ENCODE data around the gene GDPD5.

The GDPD5 gene

DNA sequence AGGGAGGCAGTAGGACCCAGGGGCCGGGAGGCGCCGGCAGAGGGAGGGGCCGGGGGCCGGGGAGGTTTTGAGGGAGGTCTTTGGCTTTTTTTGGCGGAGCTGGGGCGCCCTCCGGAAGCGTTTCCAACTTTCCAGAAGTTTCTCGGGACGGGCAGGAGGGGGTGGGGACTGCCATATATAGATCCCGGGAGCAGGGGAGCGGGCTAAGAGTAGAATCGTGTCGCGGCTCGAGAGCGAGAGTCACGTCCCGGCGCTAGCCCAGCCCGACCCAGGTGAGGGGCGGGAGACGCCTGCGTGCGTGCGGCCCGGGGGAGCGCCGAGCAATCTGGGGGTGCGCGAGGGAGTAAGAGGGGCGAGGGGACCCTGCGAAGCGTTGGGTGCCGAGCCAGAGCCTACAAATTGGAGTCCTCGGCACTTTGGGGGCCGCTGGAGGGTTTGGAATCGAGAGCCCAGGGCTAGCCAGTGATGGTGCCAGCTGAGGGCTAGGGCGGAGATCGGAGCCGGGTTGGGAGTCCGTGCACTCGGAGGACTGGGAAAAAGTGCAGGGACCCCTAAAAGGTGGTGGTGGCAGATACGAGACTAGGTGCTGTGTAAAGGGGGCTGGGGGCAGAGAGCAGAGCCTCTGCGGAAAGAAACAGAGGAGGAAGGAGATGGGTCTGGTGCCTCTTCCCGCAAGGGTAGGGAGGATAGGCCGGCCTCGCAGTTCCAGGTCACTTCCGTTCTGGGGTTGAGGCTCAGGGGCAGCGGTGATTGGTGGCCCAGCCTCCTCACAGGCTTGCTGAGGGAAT, 36.5 kb upstream of the GDPD5 start, which contains the start of gene SERPINH1:
TSS of gene SERPINH1 (plus strand) at position 206 of the 788 bp plus-strand sequence. CDS start 4,097 bp downstream, outside the sequence.
- H2AFZ ChIP-seq (ENCODE audit: low read depth, low read length) = peak within 1 kb of the TSS; percentile 5
- peak within 1 kb of the TSS; percentile 25 to 97 for H3K14ac ChIP-seq (ENCODE audit: low read length in 2 of 2)
- no peaks in the 10 kb centered on the region for H3K9me3 ChIP-seq (ENCODE audit: control insufficient read depth, low read length)
- peak; percentile 89 for DNase-seq
- H2AK5ac ChIP-seq (ENCODE audit: low read length, severe bottlenecking) = peak within 1 kb of the TSS; percentile 99
- peak within 1 kb of the TSS; percentile 98 to 99 for H3K4ac ChIP-seq (ENCODE audit: low read depth in 1 of 2, low read length in 2 of 2)
- peaks cover 51% of the 10 kb centered on the region for H3K4me1 ChIP-seq (ENCODE audit: control insufficient read depth, insufficient read depth, low read depth, low read length)
- H2BK12ac ChIP-seq (ENCODE audit: low read length in 2 of 2) = peak within 1 kb of the TSS; percentile 51 to 89
- peak within 1 kb of the TSS; percentile 95 for H3K9ac ChIP-seq (ENCODE audit: low read length)
- peak within 1 kb of the TSS; percentile 97 for H4K8ac ChIP-seq (ENCODE audit: low read length)
- H2BK120ac ChIP-seq (ENCODE audit: low read depth, low read length) = peak within 1 kb of the TSS; percentile 93
- H3K27ac ChIP-seq (ENCODE audit: low read length, poor library complexity, severe bottlenecking) = peak within 1 kb of the TSS; percentile 99
- peak within 1 kb of the TSS; percentile 98 for H2BK5ac ChIP-seq (ENCODE audit: low read depth, low read length, poor library complexity, severe bottlenecking)
- peak within 1 kb of the TSS; percentile 82 for H3K4me2 ChIP-seq (ENCODE audit: low read length, poor library complexity, severe bottlenecking)
- H3K23ac ChIP-seq (ENCODE audit: low read length in 2 of 2) = peak within 1 kb of the TSS; percentile 20 to 95
- H4K91ac ChIP-seq (ENCODE audit: low read length) = peak within 1 kb of the TSS; percentile 99
- peaks cover 11 to 18% of the 10 kb centered on the region in 2 experiments for H3K36me3 ChIP-seq (ENCODE audit: control insufficient read depth in 1 of 2, insufficient read depth in 2 of 2, low read depth in 1 of 2, low read length in 2 of 2)
- H3K4me3 ChIP-seq (ENCODE audit: insufficient read depth in 1 of 2, low read depth in 1 of 2, low read length in 2 of 2) = peak within 1 kb of the TSS; percentile 86 to 92
- H2BK15ac ChIP-seq (ENCODE audit: low read depth, poor library complexity, severe bottlenecking) = peak within 1 kb of the TSS; percentile 99
- under 1% methylated on average over 48 of the region's 51 CpGs for WGBS
- no peaks in the 10 kb centered on the region for H3K79me1 ChIP-seq (replicated peaks; ENCODE audit: low read length, poor library complexity, severe bottlenecking)
- H3K27me3 ChIP-seq (ENCODE audit: control insufficient read depth in 1 of 2, insufficient read depth in 1 of 2, low read length in 2 of 2) = no peaks in the 10 kb centered on the region
- H3K18ac ChIP-seq (ENCODE audit: low read depth in 1 of 2, low read length in 2 of 2) = peak within 1 kb of the TSS; percentile 88 to 97

DNA sequence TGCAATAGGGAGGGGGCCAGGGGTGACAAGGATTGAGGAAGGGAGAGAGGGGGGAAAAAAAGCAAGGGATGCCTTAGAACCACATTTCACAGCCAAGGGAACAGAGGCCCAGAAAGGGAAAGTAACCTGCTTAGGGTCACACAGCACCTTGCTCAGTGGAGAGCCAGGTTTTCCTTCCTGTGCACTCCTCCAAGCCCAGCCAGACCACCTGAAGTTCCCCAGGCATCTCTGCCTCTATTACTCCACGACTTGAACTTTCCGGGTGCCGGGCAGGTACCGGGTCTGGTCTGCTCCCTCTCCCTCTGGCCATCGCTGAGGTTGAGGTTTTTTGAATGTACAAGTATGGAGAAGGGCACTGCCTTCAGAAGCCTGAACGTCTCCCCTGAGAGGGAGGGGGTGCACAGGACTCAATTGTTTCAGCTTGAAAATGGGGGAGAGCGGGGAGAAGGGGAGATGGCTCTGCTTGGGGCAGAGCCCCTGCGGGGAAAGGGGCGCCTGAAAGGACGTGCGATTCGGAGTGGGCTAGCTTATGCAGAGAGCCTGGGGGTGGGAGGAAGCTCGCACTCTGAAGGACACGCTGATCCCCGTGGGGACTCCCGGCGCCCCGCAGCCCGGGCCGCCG, 35.8 kb upstream of the GDPD5 start:
- H4K91ac ChIP-seq (ENCODE audit: low read length) = peak overlapping the region; percentile 74

DNA sequence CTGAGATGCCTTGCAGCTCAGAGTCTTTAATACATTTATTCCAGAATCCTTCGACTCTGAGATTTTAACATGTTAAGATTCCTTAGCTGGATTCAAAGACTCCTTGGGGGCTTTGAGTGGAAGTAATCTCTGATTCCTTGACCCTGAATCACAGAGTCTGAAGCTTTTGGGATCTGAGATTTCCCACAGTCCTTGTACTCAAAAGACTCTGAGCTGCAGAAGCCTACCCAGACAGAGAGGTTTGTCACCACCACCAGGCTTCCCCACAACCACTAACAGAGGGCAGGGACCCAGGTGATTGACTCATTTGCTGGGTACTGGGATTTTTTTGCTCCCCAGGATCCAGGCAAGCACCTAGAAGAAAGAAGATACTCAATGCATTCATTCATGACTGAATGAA, 34.9 kb upstream of the GDPD5 start:
- H2AK5ac ChIP-seq (ENCODE audit: low read length, severe bottlenecking) = no peak overlapping the region
- H2AFZ ChIP-seq (ENCODE audit: low read depth, low read length) = no peak overlapping the region
- no peak overlapping the region for H3K27ac ChIP-seq (ENCODE audit: low read length, poor library complexity, severe bottlenecking)
- no peak overlapping the region for H3K4me2 ChIP-seq (ENCODE audit: low read length, poor library complexity, severe bottlenecking)
- H3K79me1 ChIP-seq (replicated peaks; ENCODE audit: low read length, poor library complexity, severe bottlenecking) = no peaks in the 10 kb centered on the region
- DNase-seq = peak; percentile 45
- no peak overlapping the region for H4K8ac ChIP-seq (ENCODE audit: low read length)
- H3K36me3 ChIP-seq (ENCODE audit: control insufficient read depth in 1 of 2, insufficient read depth in 2 of 2, low read depth in 1 of 2, low read length in 2 of 2) = peaks cover 0 to 3% of the 10 kb centered on the region in 2 experiments
- peak overlapping the region; percentile 64 for H2BK120ac ChIP-seq (ENCODE audit: low read depth, low read length)
- no peaks in the 10 kb centered on the region for H3K9me3 ChIP-seq (ENCODE audit: control insufficient read depth, low read length)
- H3K4me3 ChIP-seq (ENCODE audit: insufficient read depth in 1 of 2, low read depth in 1 of 2, low read length in 2 of 2) = peak overlapping the region in 1 of 2 experiments; percentile 26
- peak overlapping the region; percentile 18 to 80 for H2BK12ac ChIP-seq (ENCODE audit: low read length in 2 of 2)
- peak overlapping the region in 1 of 2 experiments; percentile 76 for H3K4ac ChIP-seq (ENCODE audit: low read depth in 1 of 2, low read length in 2 of 2)
- H3K18ac ChIP-seq (ENCODE audit: low read depth in 1 of 2, low read length in 2 of 2) = peak overlapping the region in 1 of 2 experiments; percentile 28
- peak overlapping the region; percentile 13 for H2BK15ac ChIP-seq (ENCODE audit: low read depth, poor library complexity, severe bottlenecking)
- no peak overlapping the region for H3K23ac ChIP-seq (ENCODE audit: low read length in 2 of 2)
- no peak overlapping the region for H3K14ac ChIP-seq (ENCODE audit: low read length in 2 of 2)
- 71% methylated on average over 1 of the region's 1 CpG for WGBS
- H3K4me1 ChIP-seq (ENCODE audit: control insufficient read depth, insufficient read depth, low read depth, low read length) = peaks cover 39% of the 10 kb centered on the region
- peak overlapping the region; percentile 24 for H2BK5ac ChIP-seq (ENCODE audit: low read depth, low read length, poor library complexity, severe bottlenecking)
- H3K9ac ChIP-seq (ENCODE audit: low read length) = peak overlapping the region; percentile 95
- no peaks in the 10 kb centered on the region for H3K27me3 ChIP-seq (ENCODE audit: control insufficient read depth in 1 of 2, insufficient read depth in 1 of 2, low read length in 2 of 2)
- H4K91ac ChIP-seq (ENCODE audit: low read length) = no peak overlapping the region

More for the DNA sequence above, 35.8 kb upstream of the GDPD5 start:
- Histone ChIP-seq H4K8ac (ENCODE audit: low read length) (peak overlapping the region; percentile 35), H3K79me1 (replicated peaks; ENCODE audit: low read length, poor library complexity, severe bottlenecking) (no peaks in the 10 kb centered on the region), H3K14ac (ENCODE audit: low read length in 2 of 2) (peak overlapping the region in 1 of 2 experiments; percentile 37), H2BK120ac (ENCODE audit: low read depth, low read length) (peak overlapping the region; percentile 69), H2BK12ac (ENCODE audit: low read length in 2 of 2) (peak overlapping the region; percentile 51 to 89), H3K4me2 (ENCODE audit: low read length, poor library complexity, severe bottlenecking) (peak overlapping the region; percentile 72), H2AK5ac (ENCODE audit: low read length, severe bottlenecking) (peak overlapping the region; percentile 40), H2AFZ (ENCODE audit: low read depth, low read length) (peak overlapping the region; percentile 5), H3K4me1 (ENCODE audit: control insufficient read depth, insufficient read depth, low read depth, low read length) (peaks cover 47% of the 10 kb centered on the region), H3K9ac (ENCODE audit: low read length) (peak overlapping the region; percentile 95), H3K27me3 (ENCODE audit: control insufficient read depth in 1 of 2, insufficient read depth in 1 of 2, low read length in 2 of 2) (no peaks in the 10 kb centered on the region), H3K4me3 (ENCODE audit: insufficient read depth in 1 of 2, low read depth in 1 of 2, low read length in 2 of 2) (peak overlapping the region; percentile 35 to 86), H3K4ac (ENCODE audit: low read depth in 1 of 2, low read length in 2 of 2) (peak overlapping the region; percentile 90 to 92), H3K9me3 (ENCODE audit: control insufficient read depth, low read length) (no peaks in the 10 kb centered on the region), H3K18ac (ENCODE audit: low read depth in 1 of 2, low read length in 2 of 2) (peak overlapping the region; percentile 79 to 88), H2BK15ac (ENCODE audit: low read depth, poor library complexity, severe bottlenecking) (peak overlapping the region; percentile 75), H3K23ac (ENCODE audit: low read length in 2 of 2) (peak overlapping the region in 1 of 2 experiments; percentile 38), H3K27ac (ENCODE audit: low read length, poor library complexity, severe bottlenecking) (peak overlapping the region; percentile 31), H2BK5ac (ENCODE audit: low read depth, low read length, poor library complexity, severe bottlenecking) (no peak overlapping the region), H3K36me3 (ENCODE audit: control insufficient read depth in 1 of 2, insufficient read depth in 2 of 2, low read depth in 1 of 2, low read length in 2 of 2) (peaks cover 6 to 11% of the 10 kb centered on the region in 2 experiments)
- DNase-seq = no peak
- WGBS = 15% methylated on average over 19 of the region's 21 CpGs
